ENCODE results near the gene PCNX1. TPM values are rescaled to one million over a fixed set of nuclear protein-coding genes. Genes with fewer than 3 reads are reported as not detected.

The PCNX1 gene
- total RNA-seq, 1 experiment from 2014 or later = 48.0 TPM

DNA sequence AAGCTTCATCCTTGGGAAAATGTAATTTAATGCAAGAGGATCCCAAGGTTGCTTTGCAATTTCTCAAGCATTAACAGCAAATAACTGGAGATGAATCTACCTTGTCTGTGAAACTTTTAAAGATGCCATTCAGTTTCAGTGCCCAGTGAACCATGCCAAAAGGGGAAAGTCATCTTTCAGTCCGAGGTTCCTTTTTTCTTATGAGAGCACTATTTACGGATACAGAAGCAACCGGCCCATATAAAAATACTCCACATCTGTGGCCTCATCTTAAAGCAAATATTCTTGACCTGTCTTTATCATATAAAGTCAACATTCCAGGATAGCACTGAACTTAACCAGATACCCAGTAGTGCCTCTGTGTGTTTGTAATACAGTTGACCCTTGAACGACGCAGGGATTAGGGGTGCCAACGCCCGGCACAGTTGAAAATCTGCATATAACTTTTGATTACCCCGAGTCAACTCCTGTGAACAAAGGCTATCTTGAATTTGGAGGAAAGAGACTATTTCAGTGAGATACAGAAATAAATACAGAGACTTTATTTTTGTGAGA lies 209.4 kb downstream of the PCNX1 start:
- Histone ChIP-seq H2AK5ac (ENCODE audit: insufficient read length, low read length) (no peak overlapping the region), H3K79me2 (ENCODE audit: insufficient read depth, low read length) (no peaks in the 10 kb centered on the region), H3K4me1 (ENCODE audit: insufficient read depth, low read length) (no peaks in the 10 kb centered on the region), H2BK15ac (ENCODE audit: low read depth, low read length) (no peak overlapping the region), H3K27me3 (ENCODE audit: insufficient read depth, low read length) (no peaks in the 10 kb centered on the region), H3K9me3 (ENCODE audit: control insufficient read depth, low read depth, low read length) (no peaks in the 10 kb centered on the region), H4K5ac (ENCODE audit: insufficient read length, low read depth, low read length) (no peak overlapping the region), H4K20me1 (ENCODE audit: control insufficient read depth, insufficient read depth, insufficient read length) (no peaks in the 10 kb centered on the region), H3K79me1 (ENCODE audit: insufficient read depth, low read depth, low read length, poor library complexity, severe bottlenecking) (no peaks in the 10 kb centered on the region), H4K91ac (ENCODE audit: insufficient read length, low read depth, low read length) (no peak overlapping the region), H3K56ac (ENCODE audit: insufficient read length, low read depth, low read length) (no peak overlapping the region), H2AFZ (ENCODE audit: low read length) (no peak overlapping the region), H2BK20ac (ENCODE audit: low read depth, low read length, poor library complexity, severe bottlenecking) (no peak overlapping the region), H4K8ac (replicated peaks; ENCODE audit: insufficient read length, low read depth, low read length) (no peak overlapping the region), H3K18ac (ENCODE audit: insufficient read length, low read depth, low read length) (no peak overlapping the region), H3K14ac (ENCODE audit: insufficient read depth, low read length) (no peak overlapping the region), H3T11ph (ENCODE audit: low read length) (no peak overlapping the region), H3K23me2 (ENCODE audit: insufficient read length, low read depth, low read length, poor library complexity, severe bottlenecking) (no peaks in the 10 kb centered on the region), H3K23ac (ENCODE audit: insufficient read length, low read depth, low read length) (no peak overlapping the region), H3K4me2 (ENCODE audit: insufficient read depth, insufficient read length, low read length) (no peak overlapping the region), H2BK120ac (ENCODE audit: low read depth, low read length, poor library complexity, severe bottlenecking) (no peak overlapping the region), H2BK12ac (ENCODE audit: insufficient read length, low read depth, low read length) (no peak overlapping the region), H3K27ac (ENCODE audit: insufficient read length, low read depth, low read length) (no peak overlapping the region), H3K9ac (ENCODE audit: extremely low read depth, insufficient read length, low read length) (no peak overlapping the region), H3K4ac (ENCODE audit: low read depth, low read length) (no peak overlapping the region), H2BK5ac (ENCODE audit: insufficient read length, low read length) (no peak overlapping the region)
- TF ChIP-seq, protein P1, sequence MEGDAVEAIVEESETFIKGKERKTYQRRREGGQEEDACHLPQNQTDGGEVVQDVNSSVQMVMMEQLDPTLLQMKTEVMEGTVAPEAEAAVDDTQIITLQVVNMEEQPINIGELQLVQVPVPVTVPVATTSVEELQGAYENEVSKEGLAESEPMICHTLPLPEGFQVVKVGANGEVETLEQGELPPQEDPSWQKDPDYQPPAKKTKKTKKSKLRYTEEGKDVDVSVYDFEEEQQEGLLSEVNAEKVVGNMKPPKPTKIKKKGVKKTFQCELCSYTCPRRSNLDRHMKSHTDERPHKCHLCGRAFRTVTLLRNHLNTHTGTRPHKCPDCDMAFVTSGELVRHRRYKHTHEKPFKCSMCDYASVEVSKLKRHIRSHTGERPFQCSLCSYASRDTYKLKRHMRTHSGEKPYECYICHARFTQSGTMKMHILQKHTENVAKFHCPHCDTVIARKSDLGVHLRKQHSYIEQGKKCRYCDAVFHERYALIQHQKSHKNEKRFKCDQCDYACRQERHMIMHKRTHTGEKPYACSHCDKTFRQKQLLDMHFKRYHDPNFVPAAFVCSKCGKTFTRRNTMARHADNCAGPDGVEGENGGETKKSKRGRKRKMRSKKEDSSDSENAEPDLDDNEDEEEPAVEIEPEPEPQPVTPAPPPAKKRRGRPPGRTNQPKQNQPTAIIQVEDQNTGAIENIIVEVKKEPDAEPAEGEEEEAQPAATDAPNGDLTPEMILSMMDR (conservative IDR thresholded peaks at IDR 0.05) = no peak
- Mint-ChIP-seq H3K4me3 (no peak overlapping the region), H3K27me3 (ENCODE audit: low read depth) (no peaks in the 10 kb centered on the region), H3K9me3 (peaks cover 9 to 10% of the 10 kb centered on the region in 2 experiments; a peak in 3 of 5 replicates), H3K27ac (peak overlapping the region in 1 of 3 experiments; percentile 36; a peak in 1 of 7 replicates), H3K36me3 (ENCODE audit: insufficient read depth in 1 of 3, low read depth in 3 of 3) (peaks cover 4 to 15% (median 7%) of the 10 kb centered on the region in 3 experiments), H3K4me1 (peaks cover 2 to 5% of the 10 kb centered on the region in 2 experiments; a peak in 1 of 4 replicates)
- DNase-seq = no peak
- WGBS (ENCODE audit: extremely low coverage, insufficient read length, low lambda C conversion rate) = no CpG with 5 or more reads among the region's 8 CpGs

Measured in H9 (cell line).